NCI-H146 treated with DMSO at 0.1 percent for 48 hours (cell line): ENCODE data around the gene NR0B1.

Experiments used
- DNase-seq: peaks from one replicate; lab custom pipeline; 2025; ENCODE audit not compliant: unreplicated experiment; lab: John Stamatoyannopoulos, UW

NR0B1 gene, protein sequence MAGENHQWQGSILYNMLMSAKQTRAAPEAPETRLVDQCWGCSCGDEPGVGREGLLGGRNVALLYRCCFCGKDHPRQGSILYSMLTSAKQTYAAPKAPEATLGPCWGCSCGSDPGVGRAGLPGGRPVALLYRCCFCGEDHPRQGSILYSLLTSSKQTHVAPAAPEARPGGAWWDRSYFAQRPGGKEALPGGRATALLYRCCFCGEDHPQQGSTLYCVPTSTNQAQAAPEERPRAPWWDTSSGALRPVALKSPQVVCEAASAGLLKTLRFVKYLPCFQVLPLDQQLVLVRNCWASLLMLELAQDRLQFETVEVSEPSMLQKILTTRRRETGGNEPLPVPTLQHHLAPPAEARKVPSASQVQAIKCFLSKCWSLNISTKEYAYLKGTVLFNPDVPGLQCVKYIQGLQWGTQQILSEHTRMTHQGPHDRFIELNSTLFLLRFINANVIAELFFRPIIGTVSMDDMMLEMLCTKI

DNA sequence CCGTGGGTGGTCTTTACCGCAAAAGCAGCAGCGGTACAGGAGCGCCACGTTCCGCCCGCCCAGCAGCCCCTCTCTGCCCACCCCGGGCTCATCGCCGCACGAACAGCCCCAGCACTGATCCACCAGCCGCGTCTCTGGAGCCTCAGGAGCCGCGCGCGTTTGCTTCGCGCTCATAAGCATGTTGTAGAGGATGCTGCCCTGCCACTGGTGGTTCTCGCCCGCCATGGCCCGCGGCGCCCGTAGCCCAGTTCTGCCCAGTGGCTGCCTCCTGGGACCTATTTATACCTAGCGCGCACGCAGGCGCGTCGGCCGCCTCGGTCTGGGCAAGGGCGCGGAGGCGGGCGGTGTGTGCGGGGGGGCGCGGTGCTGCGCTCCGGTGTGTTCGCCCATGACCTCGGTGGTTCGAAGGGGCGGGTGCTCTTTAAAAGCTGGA lies at the start of gene NR0B1:
Gene NR0B1, minus strand, starts transcription at position 252 of the 433 bp plus-strand sequence. Its CDS starts 27 bp downstream, at position 225.
- DNase-seq = peak; percentile 33

DNA sequence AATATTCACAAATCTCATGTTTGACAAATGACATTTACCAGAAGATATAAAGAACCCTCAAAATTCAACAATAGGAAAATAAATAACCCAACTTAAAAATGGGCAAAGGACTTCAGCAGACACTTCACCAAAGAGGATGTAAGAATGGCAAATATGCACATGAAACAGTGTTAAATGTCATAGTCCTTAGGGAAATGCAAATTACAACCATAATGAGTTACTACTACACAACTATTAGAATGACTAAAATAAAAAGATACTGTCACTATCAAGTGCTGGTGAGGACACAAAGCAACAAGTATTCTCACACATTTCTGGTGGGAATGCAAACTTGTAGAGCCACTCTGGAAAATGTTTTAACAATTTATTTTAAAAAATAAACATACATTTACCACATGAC lies 40.8 kb upstream of the NR0B1 start:
- no peak for DNase-seq

DNA sequence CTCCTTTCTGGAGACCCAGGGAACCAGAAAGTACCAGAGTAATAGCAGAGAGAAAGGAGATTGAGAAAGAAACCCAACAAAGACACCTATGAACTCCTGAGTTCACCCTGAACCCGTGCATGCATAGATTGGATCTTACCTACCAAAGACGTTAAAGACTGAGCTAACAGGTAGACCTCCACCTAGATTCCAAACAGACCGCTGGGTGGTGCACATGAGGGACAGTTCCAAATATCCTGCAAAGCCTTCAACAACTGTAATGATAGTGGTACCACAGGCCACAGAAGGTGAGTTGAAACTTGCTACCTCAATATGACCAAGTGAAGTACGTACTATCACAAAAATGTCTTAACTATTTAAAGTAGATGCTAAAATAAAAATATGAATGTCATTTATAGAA lies 34.0 kb upstream of the NR0B1 start:
- no peak for DNase-seq

DNA sequence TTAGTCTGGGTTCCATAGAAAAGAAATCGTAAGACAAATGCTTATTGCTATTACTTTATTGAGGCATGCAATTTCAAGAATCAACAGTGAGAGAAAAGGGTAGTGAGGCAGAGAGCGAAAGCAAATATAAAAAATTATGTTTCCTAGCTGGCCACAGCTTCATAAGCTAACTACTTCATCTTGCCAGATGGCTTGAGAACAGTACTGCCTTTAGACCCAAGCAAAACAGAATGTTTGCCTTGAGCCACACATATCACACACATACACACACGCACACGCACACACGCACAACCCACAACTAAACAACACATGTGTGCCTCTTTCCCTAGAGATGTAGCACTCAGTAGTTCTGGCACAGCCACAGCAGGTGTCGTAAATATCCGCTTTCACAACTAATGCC lies 31.6 kb upstream of the NR0B1 start:
- DNase-seq = no peak

DNA sequence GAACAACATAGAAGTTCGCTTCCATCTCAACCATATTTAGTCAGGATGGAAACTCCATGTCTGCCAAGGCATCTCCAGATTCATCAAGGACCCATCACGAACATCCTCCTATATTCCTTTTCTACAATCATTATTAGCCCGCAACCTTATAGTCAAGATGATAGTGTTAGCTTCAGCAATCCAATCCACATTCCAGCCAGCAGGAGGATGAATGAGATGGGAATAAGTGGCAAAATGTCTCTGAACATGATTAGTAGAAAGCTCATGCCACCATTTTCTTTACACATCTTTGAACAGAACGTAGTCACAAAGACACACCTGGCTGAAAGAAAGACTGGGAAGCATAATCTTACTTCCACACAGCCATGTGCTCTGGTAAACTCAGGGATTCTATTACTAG lies 18.6 kb upstream of the NR0B1 start:
- no peak for DNase-seq

DNA sequence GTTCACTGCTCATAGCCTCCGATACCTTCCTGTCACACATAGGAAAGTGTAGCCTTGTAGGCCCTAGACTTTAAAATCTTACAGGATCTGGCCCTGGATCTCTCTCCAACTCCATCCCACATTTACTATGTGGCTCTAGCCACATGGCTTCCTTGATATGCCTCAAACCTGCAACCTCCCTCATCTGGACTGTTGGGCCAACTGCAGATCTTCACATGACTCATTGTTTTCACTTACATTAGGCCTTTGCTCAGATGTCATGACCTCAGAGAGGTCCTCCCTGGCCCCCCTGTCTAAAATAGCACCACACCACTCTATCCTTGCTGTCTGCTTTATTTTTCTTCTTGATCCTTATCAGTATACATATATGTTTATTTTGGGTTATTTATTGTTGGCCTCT lies 8.1 kb upstream of the NR0B1 start:
- no peak for DNase-seq

DNA sequence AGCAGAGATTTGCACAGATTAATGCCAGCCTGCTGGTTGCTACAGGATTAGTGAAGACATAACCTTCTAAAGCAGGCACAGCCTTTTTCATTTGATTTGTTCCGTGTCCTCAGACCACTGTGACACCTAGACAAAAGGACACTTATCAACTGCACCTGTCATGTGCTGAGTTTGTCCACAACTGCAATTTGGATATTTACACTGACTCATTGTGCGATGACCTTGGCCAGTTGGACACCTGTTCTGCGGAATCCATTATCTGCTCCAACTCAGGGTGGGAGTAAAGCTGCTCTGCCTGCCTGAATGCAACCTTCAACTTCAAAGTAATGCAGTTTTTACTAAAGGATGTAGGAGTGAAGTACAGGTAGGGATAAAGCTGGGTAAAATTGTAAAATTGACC lies 4.1 kb upstream of the NR0B1 start:
- peak; percentile 92 for DNase-seq

DNA sequence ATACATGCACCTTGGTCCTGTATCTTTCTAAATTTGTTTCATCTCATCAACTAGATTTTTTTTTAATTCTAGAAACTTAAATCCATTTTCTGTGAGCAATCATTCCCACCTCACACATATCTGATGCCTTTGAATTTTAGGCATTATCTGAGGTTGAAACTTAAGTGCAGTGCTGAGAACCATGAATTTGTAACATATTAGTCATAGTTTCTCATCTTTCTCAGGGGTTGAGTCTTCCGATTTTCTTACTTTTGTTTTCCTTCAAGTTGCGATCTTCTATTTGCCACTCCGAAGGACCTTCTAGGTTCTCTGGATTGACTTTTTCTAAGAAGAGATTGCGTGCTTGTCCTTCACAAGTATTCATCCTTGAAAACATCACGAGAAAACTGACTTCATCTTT lies 3.7 kb upstream of the NR0B1 start:
- DNase-seq = no peak

DNA sequence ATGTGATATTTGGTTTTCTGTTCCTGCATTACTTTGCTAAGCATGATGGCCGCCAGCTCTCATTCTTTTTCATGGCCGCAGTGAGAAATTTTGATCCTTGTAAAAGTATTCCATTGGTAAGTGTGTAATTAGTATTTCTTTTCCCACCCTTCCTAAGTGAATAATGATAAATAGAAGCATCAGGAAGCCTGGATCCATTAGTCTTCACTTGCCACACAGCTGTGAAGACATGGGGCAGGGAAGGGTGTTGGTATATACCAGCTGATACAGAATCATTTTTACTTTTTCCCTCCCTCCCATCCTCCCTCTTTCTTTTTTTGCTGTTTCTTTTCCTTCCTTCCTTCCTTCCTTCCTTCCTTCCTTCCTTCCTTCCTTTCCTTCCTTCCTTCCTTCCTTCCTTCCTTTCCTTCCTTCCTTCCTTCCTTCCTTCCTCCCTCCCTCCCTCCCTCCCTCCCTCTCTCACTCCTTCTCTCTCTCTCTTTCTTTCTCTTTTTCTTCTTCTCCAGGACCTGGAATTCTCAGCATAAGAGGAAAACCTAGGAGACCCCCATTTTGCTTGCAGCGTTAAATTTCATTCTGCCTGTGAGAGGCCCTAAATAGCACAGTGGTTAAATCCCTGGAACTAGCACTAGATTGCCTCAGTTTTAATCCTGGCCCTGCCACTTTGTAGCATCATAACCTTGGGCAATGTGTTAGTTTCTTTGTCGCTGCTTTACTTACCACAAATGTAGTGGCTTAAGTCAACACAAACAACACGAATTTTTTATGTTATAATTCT lies 1.4 kb upstream of the NR0B1 start:
- DNase-seq = no peak

DNA sequence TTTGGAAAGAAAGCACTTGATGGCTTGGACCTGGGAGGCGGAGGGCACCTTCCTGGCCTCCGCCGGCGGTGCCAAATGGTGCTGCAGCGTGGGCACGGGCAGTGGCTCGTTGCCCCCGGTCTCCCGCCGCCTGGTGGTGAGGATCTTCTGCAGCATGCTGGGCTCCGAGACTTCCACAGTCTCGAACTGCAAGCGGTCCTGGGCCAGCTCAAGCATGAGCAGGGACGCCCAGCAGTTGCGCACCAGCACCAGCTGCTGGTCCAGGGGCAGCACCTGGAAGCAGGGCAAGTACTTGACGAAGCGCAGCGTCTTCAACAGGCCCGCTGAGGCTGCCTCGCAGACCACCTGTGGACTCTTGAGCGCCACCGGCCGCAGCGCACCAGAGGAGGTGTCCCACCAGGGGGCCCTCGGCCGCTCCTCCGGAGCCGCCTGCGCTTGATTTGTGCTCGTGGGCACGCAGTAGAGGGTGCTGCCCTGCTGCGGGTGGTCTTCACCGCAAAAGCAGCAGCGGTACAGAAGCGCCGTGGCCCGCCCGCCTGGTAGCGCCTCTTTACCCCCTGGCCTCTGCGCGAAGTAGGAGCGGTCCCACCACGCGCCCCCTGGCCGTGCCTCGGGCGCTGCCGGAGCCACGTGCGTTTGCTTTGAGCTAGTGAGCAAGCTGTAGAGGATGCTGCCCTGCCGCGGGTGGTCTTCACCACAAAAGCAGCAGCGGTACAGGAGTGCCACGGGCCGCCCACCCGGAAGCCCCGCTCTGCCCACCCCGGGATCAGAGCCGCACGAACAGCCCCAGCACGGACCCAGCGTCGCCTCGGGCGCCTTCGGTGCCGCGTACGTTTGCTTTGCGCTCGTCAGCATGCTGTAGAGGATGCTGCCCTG lies 689 bp downstream of the NR0B1 start:
- peak; percentile 28 for DNase-seq

DNA sequence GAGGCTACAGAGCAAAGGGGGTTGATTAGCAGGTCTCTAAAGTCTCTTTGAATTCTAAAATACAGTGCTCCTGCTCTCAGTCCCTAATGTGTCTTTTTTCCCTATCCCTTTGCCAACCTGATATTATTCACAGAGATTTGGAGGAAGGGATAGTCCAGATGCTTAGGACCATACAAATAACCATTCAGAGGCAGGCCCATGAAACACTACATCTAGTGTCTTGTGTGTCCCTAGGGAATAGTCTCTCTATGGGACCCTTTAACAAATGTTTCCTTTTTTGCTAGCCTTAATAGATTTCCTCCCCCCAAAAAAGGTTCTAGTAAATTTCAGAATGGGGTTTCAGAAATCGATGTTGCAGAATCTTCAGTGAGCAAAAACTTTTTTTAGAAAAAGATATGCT lies 1.7 kb downstream of the NR0B1 start:
- DNase-seq = no peak

DNA sequence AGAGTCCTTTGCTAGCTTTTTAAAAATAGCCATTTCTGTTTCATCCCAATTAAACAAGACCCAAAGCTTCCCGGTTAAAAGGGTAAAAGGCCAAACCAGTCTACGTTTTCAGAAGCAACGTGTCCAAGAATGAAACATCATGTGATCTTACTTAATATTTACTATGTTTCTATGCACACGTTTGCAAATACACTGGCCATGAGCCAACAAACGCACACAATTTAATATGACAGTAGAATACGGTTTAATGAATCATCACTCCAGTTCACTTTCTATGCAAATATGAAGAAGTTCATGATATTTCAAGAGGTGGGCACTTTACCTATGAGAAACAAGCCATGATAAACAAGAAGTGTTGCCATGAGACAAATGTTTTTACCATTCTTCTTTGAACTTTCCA lies 4.3 kb downstream of the NR0B1 start:
- no peak for DNase-seq

DNA sequence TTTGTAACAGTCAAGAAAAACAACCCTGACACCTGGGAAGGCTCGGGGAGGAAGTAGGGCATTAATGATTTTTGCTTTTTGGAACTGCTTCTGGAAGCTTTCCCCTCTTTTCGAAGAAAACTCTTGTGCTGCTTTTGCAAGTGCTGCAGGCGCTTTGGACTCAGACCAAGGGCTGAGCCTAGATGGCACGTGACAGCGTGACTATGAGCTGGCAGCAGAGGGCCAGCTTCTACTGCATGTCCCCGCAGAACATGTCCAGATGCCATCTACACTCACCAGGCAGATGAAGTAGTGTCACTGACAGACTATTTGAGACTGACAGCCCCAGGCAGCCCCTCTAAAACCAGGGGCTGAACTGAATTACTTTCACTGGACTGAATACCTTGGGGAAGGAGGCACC lies 6.2 kb downstream of the NR0B1 start:
- no peak for DNase-seq

DNA sequence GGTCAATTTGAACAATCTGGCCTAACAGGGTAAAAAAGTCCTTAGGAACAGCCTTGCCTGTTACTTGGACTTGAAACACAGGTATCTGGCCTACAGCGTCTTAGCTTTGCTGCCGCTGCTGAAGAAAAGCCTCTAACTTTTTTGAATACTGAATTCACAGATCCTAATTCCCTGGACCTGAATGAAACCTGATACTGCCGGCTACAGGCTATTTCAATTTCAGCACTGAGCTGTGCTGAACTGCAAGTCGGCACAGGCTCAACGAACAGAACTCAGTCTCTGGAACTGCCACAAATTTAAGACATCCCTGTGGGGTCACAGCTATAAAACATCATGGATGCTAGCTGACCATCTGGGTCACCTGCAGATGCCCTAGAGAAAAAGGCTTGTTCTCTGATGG lies 7.2 kb downstream of the NR0B1 start:
- no peak for DNase-seq

DNA sequence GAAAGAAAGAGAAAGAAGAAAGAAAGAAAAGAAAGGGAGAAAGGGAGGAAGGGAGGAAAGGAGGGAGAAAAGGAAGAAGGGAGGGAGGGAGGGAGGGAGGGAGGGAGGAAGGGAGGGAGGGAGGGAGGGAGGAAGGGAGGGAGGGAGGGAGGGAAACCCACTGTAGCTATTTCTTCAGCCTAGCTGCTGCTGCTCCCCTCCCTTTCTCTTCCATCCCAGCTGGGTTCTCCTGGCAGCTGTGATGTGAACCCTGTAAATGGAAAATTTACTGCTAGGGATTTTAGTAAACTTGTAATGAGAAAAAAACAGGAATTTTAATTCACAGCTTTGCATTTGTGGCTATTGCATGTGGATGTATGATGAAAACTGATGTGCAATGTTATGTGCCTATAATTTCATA lies 8.0 kb downstream of the NR0B1 start:
- DNase-seq = no peak

DNA sequence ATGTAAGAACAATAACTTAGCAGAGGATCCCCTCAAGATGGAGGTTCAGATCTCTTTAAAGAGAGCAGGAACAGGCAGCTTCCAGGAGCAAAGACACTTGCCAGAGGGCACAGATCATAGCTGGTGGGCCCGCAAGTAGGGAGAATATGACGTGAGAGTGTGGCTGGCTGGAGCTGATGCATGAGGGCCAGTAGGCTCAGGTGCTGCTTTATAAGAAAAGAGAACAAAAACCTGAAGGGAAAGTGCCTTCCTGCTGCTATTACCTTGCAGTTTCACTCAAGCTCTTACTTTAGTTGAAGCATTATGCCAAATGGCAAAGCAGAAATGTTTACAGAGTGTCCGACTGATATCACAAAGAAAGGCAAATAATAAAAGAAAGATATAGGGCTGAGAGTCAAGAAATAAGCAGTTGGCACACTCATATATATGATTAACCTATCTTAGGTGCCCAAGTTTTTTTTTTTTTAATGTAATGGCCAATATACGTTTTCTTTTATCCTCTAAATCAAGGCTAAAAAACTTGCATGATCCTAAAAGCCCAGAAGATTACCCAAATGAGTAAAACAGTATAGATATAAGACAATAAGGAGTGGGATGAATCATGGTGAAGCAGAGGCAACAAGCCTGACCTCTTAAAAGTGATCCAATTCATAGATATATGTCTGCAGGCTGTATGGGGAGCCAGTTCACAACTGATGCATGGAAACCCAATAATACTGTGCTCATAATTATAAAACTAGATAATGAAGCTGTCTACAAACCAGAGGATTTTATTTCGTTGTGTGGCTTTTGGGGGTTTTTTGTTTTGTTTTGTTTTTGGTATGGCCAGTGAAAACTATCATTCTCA lies 12.6 kb downstream of the NR0B1 start:
- DNase-seq = no peak

DNA sequence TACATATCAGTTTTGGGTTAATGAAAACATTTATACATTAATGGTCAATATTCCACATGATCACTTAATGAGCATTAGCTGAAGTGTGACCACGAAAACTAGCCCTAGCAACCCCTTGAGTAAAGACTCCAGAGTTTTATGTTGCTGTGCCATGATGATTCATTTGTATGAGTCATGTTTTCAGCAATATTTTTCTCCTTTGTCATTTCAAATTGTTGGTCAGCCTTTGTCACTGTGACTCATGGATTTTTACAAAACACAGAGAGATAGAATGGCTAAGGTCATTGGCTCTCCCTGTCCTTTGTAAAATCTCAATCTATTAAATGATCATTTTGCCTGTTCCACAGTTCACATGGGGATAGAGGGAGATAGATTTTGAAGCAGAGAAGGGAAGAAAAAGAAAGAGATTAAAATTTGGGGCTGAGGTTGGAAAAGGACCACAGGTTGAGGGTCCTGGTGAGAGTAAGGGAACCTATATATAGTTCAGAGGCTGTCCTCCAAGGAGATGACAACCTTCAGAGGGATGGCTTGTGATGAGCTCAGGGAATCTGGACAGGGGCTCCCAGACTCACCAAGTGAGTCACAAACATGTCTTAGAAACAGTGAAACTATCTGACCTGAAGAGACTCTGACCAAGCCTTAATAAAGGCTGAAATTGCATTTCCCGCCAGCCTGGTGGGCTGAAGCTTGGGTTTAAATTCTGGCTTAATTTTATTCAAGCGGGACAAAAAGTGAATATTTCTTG lies 25.6 kb downstream of the NR0B1 start:
- DNase-seq = no peak

DNA sequence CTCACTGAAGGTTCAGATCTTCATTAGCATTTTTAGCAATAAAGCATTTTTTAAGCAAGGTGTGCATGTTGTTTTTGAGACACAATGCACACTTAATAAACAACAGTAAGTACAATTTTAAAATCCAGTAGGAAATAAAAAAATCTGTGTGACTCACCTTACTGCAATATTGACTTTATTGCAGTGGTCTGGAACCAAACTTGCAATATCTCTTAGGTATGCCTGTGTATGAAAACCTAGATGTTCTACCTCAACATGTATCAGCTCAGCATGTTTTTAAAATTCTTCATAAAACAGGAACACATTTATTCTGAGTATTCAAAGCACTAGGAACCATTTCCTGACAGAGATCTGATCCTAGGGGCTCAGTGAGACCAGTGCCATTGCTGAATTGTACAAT lies 26.7 kb downstream of the NR0B1 start:
- DNase-seq = no peak

DNA sequence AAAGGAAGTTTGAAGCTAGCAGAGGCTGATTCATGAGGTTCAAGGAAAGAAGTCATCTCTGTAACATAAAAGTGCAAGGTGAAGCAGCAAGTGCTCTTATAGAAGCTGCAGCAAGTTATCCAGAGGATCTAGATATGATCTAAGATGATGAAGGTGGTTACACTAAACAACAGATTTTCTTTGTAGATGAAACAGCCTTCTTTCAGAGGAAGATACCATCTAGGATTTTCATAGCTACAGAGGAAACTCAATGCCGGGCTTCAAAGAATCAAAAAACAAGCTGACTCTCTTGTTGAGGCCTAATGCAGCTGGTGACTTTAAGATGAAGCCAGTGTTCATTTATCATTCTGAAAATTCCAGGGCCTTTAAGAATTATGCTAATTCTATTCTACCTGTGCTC lies 28.8 kb downstream of the NR0B1 start:
- no peak for DNase-seq

DNA sequence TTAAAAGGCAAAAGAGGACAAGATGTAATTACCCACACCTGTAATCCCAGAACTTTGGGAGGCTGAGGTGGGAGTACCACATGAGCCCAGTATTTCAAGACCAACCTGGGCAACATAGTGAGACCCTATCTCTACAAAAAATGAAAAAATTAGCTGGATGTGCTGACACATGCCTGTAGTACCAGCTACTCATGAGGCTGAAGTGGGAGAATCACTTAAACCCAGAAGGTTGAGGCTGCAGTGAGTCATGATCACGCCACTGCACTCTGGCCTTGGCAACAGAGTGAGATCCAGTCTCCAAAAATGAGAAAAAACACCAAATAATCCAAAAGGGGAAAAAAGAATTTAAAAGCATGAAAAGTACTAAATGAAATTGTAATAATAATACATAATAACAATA lies 30.8 kb downstream of the NR0B1 start:
- no peak for DNase-seq
